Activated CD4-positive, alpha-beta memory T cell treated with anti-CD3 and anti-CD28 coated beads for 36 hours (primary cell): ENCODE results near the gene OLFM2. TPM values are rescaled to one million over a fixed set of nuclear protein-coding genes. Genes with fewer than 3 reads are reported as not detected.

ENCODE experiments used
- CTCF ChIA-PET: fragments of 350-600 bp; sonication (Branson Sonifier 250); formaldehyde crosslinking; loops from one replicate; lab custom pipeline; 2021; ENCODE audit warnings: antibody characterized with exemption, inconsistent platforms; lab: Charles Lee
- POLR2A ChIA-PET: fragments of 350-600 bp; sonication (Branson Sonifier 250); formaldehyde crosslinking; loops from one replicate; lab custom pipeline; 2021; ENCODE audit warnings: antibody characterized with exemption; lab: Charles Lee
- DNase-seq: peaks from one replicate; pipeline ENCODE4 v3.0.0-alpha.2; 2020
- H3K27ac Mint-ChIP-seq: one replicate; pipeline ENCODE4 v1.8.0; 2021; ENCODE audit warnings: mixed read lengths
- H3K27me3 Mint-ChIP-seq: one replicate; pipeline ENCODE4 v1.8.0; 2021; ENCODE audit warnings: mixed read lengths
- H3K36me3 Mint-ChIP-seq: one replicate; pipeline ENCODE4 v1.8.0; 2021; ENCODE audit warnings: mixed read lengths
- H3K4me1 Mint-ChIP-seq: one replicate; pipeline ENCODE4 v1.8.0; 2021; ENCODE audit warnings: low read depth, mixed read lengths
- H3K4me3 Mint-ChIP-seq: one replicate; pipeline ENCODE4 v1.8.0; 2021; ENCODE audit warnings: mild to moderate bottlenecking, mixed read lengths
- H3K9me3 Mint-ChIP-seq: one replicate; pipeline ENCODE4 v1.8.0; 2021; ENCODE audit warnings: mixed read lengths
- intact Hi-C: fragments of 100-400 bp; cut with micrococcal nuclease; formaldehyde crosslinking; loops from one replicate; pipeline ENCODE4 v1.15.1; 2023
- total RNA-seq, 2 experiments: library from RNA; stranded (reverse); gene quantifications; one replicate each; pipeline ENCODE4 v1.2.3, GENCODE V29; 2021

Gene OLFM2
- total RNA-seq, 2 experiments from 2014 or later, result 0.58 to 0.59 TPM

DNA sequence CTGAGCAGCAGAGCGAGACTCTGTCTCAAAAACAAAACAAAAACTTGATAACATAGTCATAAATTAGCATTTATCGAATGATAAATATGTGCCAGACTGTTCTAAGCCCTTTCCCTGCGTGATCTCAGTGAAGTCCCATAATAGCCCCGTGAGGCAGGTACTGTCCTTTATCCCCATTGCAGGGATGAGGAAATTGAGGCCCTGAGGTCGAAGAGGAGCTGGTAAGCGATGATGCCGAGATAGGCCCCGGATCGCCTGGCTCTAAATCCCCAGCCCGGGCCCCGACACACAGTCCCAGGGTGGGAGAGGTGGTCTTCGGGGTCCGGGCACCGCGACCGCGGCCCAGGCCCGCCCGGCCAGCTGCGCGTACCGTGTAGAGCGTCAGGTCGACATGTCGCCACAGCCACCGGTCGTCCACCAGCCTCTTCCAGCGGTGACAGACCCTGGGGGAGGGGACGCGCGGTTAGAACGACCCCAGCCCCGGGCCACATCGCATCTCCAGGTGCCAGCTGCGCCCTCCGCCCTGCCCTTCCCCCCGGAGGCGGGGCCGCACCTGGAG, 118.1 kb downstream of the OLFM2 start:
- Mint-ChIP-seq H3K4me1 (peaks cover 30% of the 10 kb centered on the region), H3K27me3 (no peaks in the 10 kb centered on the region), H3K36me3 (peaks cover 25% of the 10 kb centered on the region), H3K27ac (peak overlapping the region; percentile 91), H3K4me3 (peak overlapping the region; percentile 88), H3K9me3 (peaks cover 11% of the 10 kb centered on the region)
- ChIA-PET CTCF (interaction anchor here (0.7 to 1.0 kb wide), 2 partner anchors 9 to 24 kb away, joined by 3 read pairs; no protein-coding TSS in a partner anchor), POLR2A (interaction anchor here (1.0 kb wide), 1 partner anchor 9 kb away, joined by 8 read pairs; the partner anchor contains the start of gene UBL5)
- intact Hi-C loops, result loop anchor here (2.0 kb wide), 1 partner anchor 49 kb away; the partner anchor contains the start of gene ZNF846
- no peak for DNase-seq

DNA sequence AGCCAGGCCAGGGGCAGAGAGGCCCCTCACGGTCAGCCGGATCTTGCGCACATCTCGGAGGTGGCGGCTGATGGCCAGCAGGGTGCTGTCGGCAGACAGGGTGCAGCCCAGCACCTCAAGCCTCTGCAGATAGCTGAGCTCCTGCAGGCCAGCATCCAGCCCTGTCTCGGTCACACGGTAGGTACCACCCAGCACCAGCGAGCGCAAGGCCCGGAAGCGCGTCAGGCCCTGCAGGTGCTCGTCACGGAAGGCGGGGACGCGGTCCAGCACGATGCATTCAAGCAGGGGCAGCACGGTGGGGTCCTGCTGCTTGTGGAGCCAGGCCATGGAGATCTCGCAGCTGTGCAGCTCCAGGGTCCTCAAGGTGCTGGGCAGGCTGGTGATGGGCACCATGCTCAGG, 125.2 kb downstream of the OLFM2 start:
- ChIA-PET POLR2A (no interaction called here), CTCF (no interaction called here)
- Mint-ChIP-seq H3K27me3 (no peaks in the 10 kb centered on the region), H3K9me3 (peaks cover 8% of the 10 kb centered on the region), H3K36me3 (peaks cover 28% of the 10 kb centered on the region), H3K27ac (no peak overlapping the region), H3K4me3 (no peak overlapping the region), H3K4me1 (peaks cover 21% of the 10 kb centered on the region)
- no peak for DNase-seq
- intact Hi-C loops, result no loop called here

DNA sequence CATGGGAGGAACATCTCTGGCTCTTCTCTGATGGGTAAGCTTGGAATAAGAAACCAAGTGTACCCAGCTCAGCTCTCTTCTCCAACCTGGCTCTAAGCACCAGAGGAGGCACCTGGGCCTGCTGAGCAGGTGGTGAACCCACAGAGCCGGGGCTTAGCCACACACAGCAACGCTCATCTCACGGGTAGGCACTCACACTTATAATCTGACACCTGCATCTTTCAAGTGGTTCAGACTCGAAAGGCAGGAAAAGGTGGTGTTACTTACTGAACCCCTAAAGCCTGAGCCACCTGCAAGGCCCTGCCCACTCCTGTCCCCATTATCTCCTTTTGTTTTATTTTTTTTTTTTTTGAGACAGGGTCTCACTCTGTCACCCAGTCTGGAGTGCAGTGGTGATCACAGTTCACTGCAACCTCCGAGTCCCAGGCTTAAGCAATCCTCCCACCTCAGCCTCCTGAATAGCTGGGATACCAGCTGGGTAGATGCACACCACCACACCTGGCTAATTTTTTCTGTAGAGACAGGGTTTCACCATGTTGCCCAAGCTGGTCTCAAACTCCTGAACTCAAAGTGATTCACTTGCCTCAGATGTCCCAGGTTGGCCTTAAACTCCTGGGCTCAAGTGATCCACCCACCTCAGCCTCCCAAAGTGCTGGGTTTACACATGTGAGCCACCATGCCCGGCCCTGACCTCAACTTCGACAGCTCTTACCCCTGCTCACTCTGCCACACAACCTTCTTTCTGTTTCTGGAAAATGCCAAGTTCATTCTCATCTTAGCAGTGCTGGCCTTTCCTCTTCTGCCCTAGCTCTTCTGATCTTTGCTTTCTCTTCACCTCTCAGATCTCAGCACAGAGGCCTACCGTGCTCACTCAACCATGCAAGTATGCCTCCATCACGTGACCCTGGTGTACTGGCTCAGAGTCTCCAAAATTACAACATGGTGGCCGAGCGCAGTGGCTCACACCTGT, 127.2 kb downstream of the OLFM2 start:
- DNase-seq, result no peak
- CTCF ChIA-PET, result interaction anchor here (1.0 kb wide), 1 partner anchor 9 kb away, joined by 3 read pairs; no protein-coding TSS in a partner anchor
- POLR2A ChIA-PET, result no interaction called here
- Mint-ChIP-seq H3K9me3 (no peaks in the 10 kb centered on the region), H3K4me1 (peaks cover 18% of the 10 kb centered on the region), H3K36me3 (peaks cover 17% of the 10 kb centered on the region), H3K27ac (peak overlapping the region; percentile 48), H3K4me3 (no peak overlapping the region), H3K27me3 (no peaks in the 10 kb centered on the region)
- intact Hi-C loops, result no loop called here

DNA sequence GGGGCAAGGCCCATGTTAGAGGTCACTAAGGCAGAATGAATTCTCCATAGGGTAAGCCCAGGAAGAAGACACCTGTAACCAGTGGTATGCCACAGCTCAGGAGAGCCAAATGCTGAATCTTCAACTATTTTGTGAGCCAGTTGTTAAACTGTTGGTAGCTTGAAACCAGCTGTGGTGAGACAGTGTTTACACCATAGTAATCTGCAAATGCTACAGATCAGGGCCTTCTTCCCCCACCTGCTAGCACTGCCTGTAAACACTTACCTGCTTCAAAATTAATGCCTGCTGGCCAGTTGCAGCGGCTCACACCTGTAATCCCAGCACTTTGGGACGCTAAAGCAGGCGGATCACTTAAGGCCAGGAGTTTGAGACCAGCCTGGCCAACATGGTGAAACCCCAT, 129.5 kb downstream of the OLFM2 start:
- ChIA-PET CTCF (interaction anchor here (0.8 kb wide), 1 partner anchor 11 kb away, joined by 3 read pairs; no protein-coding TSS in a partner anchor), POLR2A (no interaction called here)
- H3K36me3 Mint-ChIP-seq, result peaks cover 13% of the 10 kb centered on the region
- no peaks in the 10 kb centered on the region for H3K27me3 Mint-ChIP-seq
- H3K4me1 Mint-ChIP-seq, result peaks cover 16% of the 10 kb centered on the region
- intact Hi-C loops, result no loop called here
- H3K9me3 Mint-ChIP-seq, result no peaks in the 10 kb centered on the region
- no peak overlapping the region for H3K4me3 Mint-ChIP-seq
- no peak for DNase-seq
- H3K27ac Mint-ChIP-seq, result no peak overlapping the region

Other genes with a start within 250 kb of the OLFM2 start
- gene ZNF846, start 167.8 kb downstream of the OLFM2 start, total RNA-seq, result 1 to 10 TPM; 3.9 to 4.9 TPM
- gene FBXL12, start 117.4 kb downstream of the OLFM2 start, total RNA-seq, result 10 to 100 TPM; 20.7 to 22.0 TPM
- 100 to 1,000 TPM; 334 to 346 TPM for gene UBL5, start 108.6 kb downstream of the OLFM2 start, total RNA-seq
- gene PIN1, start 101.2 kb downstream of the OLFM2 start, total RNA-seq, result 10 to 100 TPM; 85.4 to 86.1 TPM
- 1 to 10 TPM; 2.8 to 2.9 TPM for gene COL5A3, start 74.0 kb upstream of the OLFM2 start, total RNA-seq
- gene RDH8, start 77.0 kb upstream of the OLFM2 start, total RNA-seq, result not detected
- 10 to 100 TPM; 53.5 to 62.9 TPM for gene SHFL, start 149.8 kb upstream of the OLFM2 start, total RNA-seq
- gene ANGPTL6, start 166.2 kb upstream of the OLFM2 start, total RNA-seq, result 10 to 100 TPM; 11.8 to 12.4 TPM
- gene PPAN, start 169.8 kb upstream of the OLFM2 start, total RNA-seq, result 100 to 1,000 TPM in 1 of 2 experiments, 10 to 100 TPM in 1; 99.2 to 107 TPM
- gene P2RY11, start 175.2 kb upstream of the OLFM2 start, total RNA-seq, result 10 to 100 TPM; 28.4 to 29.6 TPM
- gene EIF3G, start 183.4 kb upstream of the OLFM2 start, total RNA-seq, result 100 to 1,000 TPM; 218 to 245 TPM